K562 (cell line): ENCODE data around the gene LRRC74B. TPM values are rescaled to one million over a fixed set of nuclear protein-coding genes. Genes with fewer than 3 reads are reported as not detected.

Experiments used
- ATAC-seq: fragments of 200-7000 bp; cut with Tn5 transposase; 3 replicates; pipeline ENCODE4 v1.9.1; 2020; ENCODE audit warnings: moderate library complexity
- BruUV-seq: library from RNA; stranded (reverse); fragments of 400-500 nt; replicated peaks from 2 replicates; lab custom pipeline; 2021; lab: Mats Ljungman, UMichigan
- CTCF ChIA-PET: fragments of 300-600 bp; formaldehyde crosslinking; extraction: SDS; loops from one replicate; lab custom pipeline; 2021; ENCODE audit warnings: low intra/inter-chr PET ratio; lab: Yijun Ruan, JAX
- POLR2A ChIA-PET: fragments of 300-600, 350-650 bp; sonication (Branson Sonifier 250); formaldehyde crosslinking; extraction: SDS; loops from one replicate; lab custom pipeline; 2021; ENCODE audit warnings: antibody characterized with exemption, inconsistent platforms; lab: Yijun Ruan, JAX
- DNase-seq, 4 experiments: peaks; one replicate each; pipeline versions ENCODE4 v3.0.0 to v3.0.0-alpha.2; 2011 to 2018; ENCODE audit warnings: low spot score in 3 of 4, mixed read lengths in 3 of 4; ENCODE audit errors: extremely low read depth in 1 of 4
- FAIRE-seq: peaks from 2 replicates; lab custom pipeline; 2011; peaks lifted over from hg19 to GRCh38; lab: Jason Lieb, UNC
- H2AFZ ChIP-seq: 2 replicates; pipeline ENCODE4 v1.6.0; 2011; ENCODE audit warnings: low read depth, low read length, control low read depth, inconsistent platforms
- H3K27ac ChIP-seq: fragments of 200-600 bp; 3 replicates; pipeline ENCODE4 v1.8.0; 2011; ENCODE audit warnings: low read depth, mild to moderate bottlenecking, control low read depth, inconsistent platforms, low read length, moderate library complexity, mixed read lengths; ENCODE audit errors: extremely low read depth
- H3K27me3 ChIP-seq, 2 experiments: fragments of 300-600 bp in 1 of 2; 2 replicates in 1 of 2; 3 replicates in 1 of 2; pipeline versions ENCODE4 v1.6.0 to v1.8.0; 2011; ENCODE audit warnings: inconsistent platforms in 2 of 2, low read length in 2 of 2, mild to moderate bottlenecking in 1 of 2, mixed read lengths in 1 of 2, moderate library complexity in 1 of 2; ENCODE audit not compliant: control insufficient read depth in 2 of 2, insufficient read depth in 2 of 2
- H3K36me3 ChIP-seq: fragments of 300-600 bp; 3 replicates; pipeline ENCODE4 v1.8.0; 2011; ENCODE audit warnings: mild to moderate bottlenecking, low read length, inconsistent platforms; ENCODE audit not compliant: control insufficient read depth, insufficient read depth
- H3K4me1 ChIP-seq, 2 experiments: fragments of 200-600 bp in 1 of 2; replicated peaks in 1 of 2; 2 replicates in 1 of 2; 3 replicates in 1 of 2; pipeline versions ENCODE4 v1.5.1 to v1.8.0; 2011; ENCODE audit warnings: inconsistent platforms in 2 of 2, low read length in 2 of 2, mild to moderate bottlenecking in 1 of 2, mixed read lengths in 1 of 2, moderate library complexity in 1 of 2; ENCODE audit not compliant: control insufficient read depth in 2 of 2, insufficient read depth in 2 of 2
- H3K4me2 ChIP-seq: 2 replicates; pipeline ENCODE4 v1.6.1; 2011; ENCODE audit warnings: low read length, control low read depth, inconsistent platforms, mixed read lengths; ENCODE audit not compliant: insufficient read depth
- H3K4me3 ChIP-seq: fragments of 200-600 bp; sonication (generic), shearing (Covaris generic); 2 replicates; pipeline ENCODE4 v1.5.1; 2016; ENCODE audit warnings: control low read depth, inconsistent platforms
- H3K79me2 ChIP-seq: fragments of 200-600 bp; 3 replicates; pipeline ENCODE4 v1.8.0; 2011; ENCODE audit warnings: low read length, inconsistent platforms; ENCODE audit not compliant: control insufficient read depth, insufficient read depth
- H3K9ac ChIP-seq, 2 experiments: 2 replicates each; pipeline versions ENCODE4 v1.6.0 to v1.6.1; 2011; ENCODE audit warnings: low read depth in 2 of 2, low read length in 2 of 2, control low read depth in 1 of 2, inconsistent platforms in 1 of 2, mild to moderate bottlenecking in 1 of 2, mixed read lengths in 1 of 2; ENCODE audit not compliant: insufficient read depth in 1 of 2
- H3K9me1 ChIP-seq: one replicate; pipeline ENCODE4 v1.6.0; 2011; ENCODE audit warnings: inconsistent platforms, mild to moderate bottlenecking, low read length, moderate library complexity; ENCODE audit not compliant: control insufficient read depth, insufficient read depth
- H3K9me3 ChIP-seq: replicated peaks from 2 replicates; pipeline ENCODE4 v1.5.1; 2011; ENCODE audit warnings: low read depth, low read length, inconsistent platforms; ENCODE audit not compliant: control insufficient read depth, insufficient read depth
- H4K20me1 ChIP-seq: replicated peaks from 2 replicates; pipeline ENCODE4 v1.6.1; 2011; ENCODE audit warnings: low read length, inconsistent platforms, mixed read lengths; ENCODE audit not compliant: control insufficient read depth, insufficient read depth
- ARNT ChIP-seq, 2 experiments: fragments of 450-650 bp; IDR thresholded peaks; 2 replicates each; pipeline ENCODE4 v1.6.1; 2016; ENCODE audit warnings: mild to moderate bottlenecking in 1 of 2
- ATF1 ChIP-seq, 2 experiments: fragments of 450-650 bp in 1 of 2; IDR thresholded peaks; 2 replicates each; pipeline ENCODE4 v1.6.1; 2016; ENCODE audit warnings: missing compliant biosample characterization in 1 of 2, missing genetic modification characterization in 1 of 2
- BCL6 ChIP-seq: fragments of 250-450 bp; sonication (Bioruptor Pico); IDR thresholded peaks from 2 replicates; pipeline ENCODE4 v1.4.0; 2020
- CEBPB ChIP-seq: fragments of 450-650 bp; IDR thresholded peaks from 2 replicates; pipeline ENCODE4 v1.6.1; 2016; ENCODE audit warnings: missing genetic modification characterization, missing compliant biosample characterization
- E2F3 ChIP-seq: fragments of 250-450 bp; sonication (Bioruptor Pico); IDR thresholded peaks from 2 replicates; pipeline ENCODE4 v1.4.0; 2020; ENCODE audit warnings: mild to moderate bottlenecking
- FOXA3 ChIP-seq, 2 experiments: fragments of 450-650 bp in 1 of 2; sonication (generic) in 1 of 2; formaldehyde crosslinking; IDR thresholded peaks in 1 of 2; conservative IDR thresholded peaks in 1 of 2; 2 replicates each; pipeline versions ENCODE4 v1.4.0 to v1.8.0; 2020 to 2022; ENCODE audit warnings: mild to moderate bottlenecking in 2 of 2, missing genetic modification reagents in 1 of 2
- HNRNPL ChIP-seq: fragments of 200-400 bp; formaldehyde crosslinking; IDR thresholded peaks from 2 replicates; pipeline ENCODE4 v1.6.1; 2017; ENCODE audit warnings: low read depth, mild to moderate bottlenecking, low read length
- SRSF1 ChIP-seq: fragments of 200-400 bp; formaldehyde crosslinking; IDR thresholded peaks from 2 replicates; pipeline ENCODE4 v1.6.1; 2017; ENCODE audit warnings: mild to moderate bottlenecking, low read depth, low read length, moderate library complexity
- TAF15 ChIP-seq: fragments of 200-400 bp; formaldehyde crosslinking; IDR thresholded peaks from 2 replicates; pipeline ENCODE4 v1.6.1; 2017; ENCODE audit warnings: mild to moderate bottlenecking, low read depth, low read length, moderate library complexity
- TRIM24 ChIP-seq, 2 experiments: fragments of 450-650 bp; IDR thresholded peaks; 2 replicates each; pipeline ENCODE4 v1.6.1; 2016
- ZBTB8A ChIP-seq: fragments of 450-650 bp; IDR thresholded peaks from 2 replicates; pipeline ENCODE4 v1.6.1; 2018; ENCODE audit warnings: mild to moderate bottlenecking, moderate library complexity; ENCODE audit not compliant: partially characterized antibody
- ZNF174 ChIP-seq: fragments of 250-450 bp; sonication (Bioruptor Pico); IDR thresholded peaks from 2 replicates; pipeline ENCODE4 v1.4.0; 2020; ENCODE audit warnings: mild to moderate bottlenecking
- ZNF57 ChIP-seq: fragments of 450-650 bp; formaldehyde crosslinking; IDR thresholded peaks from 2 replicates; pipeline ENCODE4 v1.4.0; 2020; ENCODE audit warnings: mild to moderate bottlenecking, moderate library complexity
- ZNF707 ChIP-seq: fragments of 250-450 bp; sonication (Bioruptor Pico); conservative IDR thresholded peaks from 2 replicates; pipeline ENCODE4 v1.8.0; 2022; ENCODE audit warnings: inconsistent platforms, mild to moderate bottlenecking, moderate library complexity
- WGBS: fragments of 100-300 bp; shearing (Covaris generic); methylation state at CpG from one replicate; pipeline ENCODE4 v1.1.6; 2016; ENCODE audit warnings: low coverage, mixed read lengths; ENCODE audit not compliant: insufficient coverage; ENCODE audit errors: missing lambda C conversion rate; 5-methylcytosine and 5-hydroxymethylcytosine counted together
- in situ Hi-C: fragments of 300-500 bp; cut with MboI; formaldehyde crosslinking; loops from 4 replicates; pipeline ENCODE4 v1.15.0; 2018; ENCODE audit warnings: inconsistent platforms, mixed read lengths
- intact Hi-C: fragments of 100-400 bp; cut with micrococcal nuclease; formaldehyde crosslinking; loops from 2 replicates; pipeline ENCODE4 v1.14.2; 2022
- polyA plus RNA-seq, 8 experiments: library from polyadenylated mRNA; depleted of rRNA in 4 of 8; stranded (reverse) in 5 of 8; unstranded in 3 of 8; fragments of >200 nt; fragmentation: Nextera tagmentation in 2 of 8; fragmentation: Illumina TruSeq in 1 of 8; extraction: Ambion mirVana in 2 of 8; extraction: Trizol in 1 of 8; gene quantifications; 2 replicates each; pipeline versions ENCODE4 v1.2.1 to v1.2.3, GENCODE V29; 2011 to 2014; ENCODE audit warnings: inconsistent platforms in 1 of 8, missing spikeins in 1 of 8
- total RNA-seq, 7 experiments: library from RNA; depleted of rRNA in 6 of 7; stranded (reverse); fragments of >200 nt in 6 of 7; fragmentation: Illumina TruSeq in 2 of 7; extraction: Trizol in 2 of 7; gene quantifications; 2 replicates each; pipeline versions ENCODE4 v1.2.1 to v1.2.3, GENCODE V29; 2011 to 2021; ENCODE audit warnings: low replicate concordance in 1 of 7
- TF ChIP-seq, protein P1 (sequence below): sonication (generic); formaldehyde crosslinking; IDR thresholded peaks from 2 replicates; pipeline ENCODE4 v1.8.1; 2023; ENCODE audit warnings: mild to moderate bottlenecking, missing genetic modification reagents
- TF ChIP-seq, protein P2 (sequence below): fragments of 450-650 bp; formaldehyde crosslinking; IDR thresholded peaks from 2 replicates; pipeline ENCODE4 v1.4.0; 2020; ENCODE audit warnings: mild to moderate bottlenecking, mixed read lengths
- TF ChIP-seq, protein P3 (sequence below): IDR thresholded peaks from 2 replicates; pipeline ENCODE4 v1.6.1; 2016; ENCODE audit warnings: missing genetic modification characterization, missing compliant biosample characterization

Gene LRRC74B
- total and polyA plus RNA-seq, 9 of the 15 experiments (the other 6 are each of a cell fraction or from before 2014, with no cell fraction given) = not detected

DNA sequence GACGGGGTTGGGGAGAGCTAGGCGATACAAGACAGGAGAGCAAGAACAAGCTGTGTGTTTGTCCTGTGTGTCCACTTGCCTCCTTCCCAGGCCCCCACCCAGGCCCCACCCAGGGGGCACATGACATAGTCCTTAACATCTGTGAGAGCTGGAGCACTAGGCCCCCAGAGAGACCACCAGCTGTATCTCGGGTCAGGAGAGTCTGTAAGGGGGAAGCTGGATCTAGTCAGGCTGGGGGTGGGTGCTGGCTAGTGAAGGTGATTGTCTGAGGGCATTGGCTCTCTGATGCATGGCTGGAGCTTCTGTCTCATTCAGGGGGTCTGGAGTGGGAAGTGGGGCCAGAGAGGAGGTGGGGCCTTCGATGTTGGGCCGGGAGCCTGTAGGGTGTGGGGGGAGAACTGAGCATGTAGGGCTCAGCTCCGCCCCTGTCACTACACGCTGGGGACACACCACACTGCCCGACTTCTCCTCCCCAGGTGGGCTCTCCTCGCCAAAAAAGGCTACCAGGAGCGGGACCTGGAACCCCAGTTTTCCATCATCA lies 30.2 kb upstream of the LRRC74B start:
- H3K27ac ChIP-seq = peak overlapping the region; percentile 67
- H3K9me1 ChIP-seq = peaks cover 3% of the 10 kb centered on the region
- CTCF ChIA-PET = no interaction called here
- H3K4me1 ChIP-seq = peaks cover 31 to 49% of the 10 kb centered on the region in 2 experiments
- H3K9me3 ChIP-seq = no peaks in the 10 kb centered on the region
- peak overlapping the region; percentile 52 to 89 for H3K9ac ChIP-seq
- DNase-seq (peak; percentile 72 to 82 (median 81)), FAIRE-seq (peak; percentile 37), ATAC-seq (peak; percentile 2)
- peaks cover 16% of the 10 kb centered on the region; the same call in 2 of the 3 replicates for H3K79me2 ChIP-seq
- in situ Hi-C loops = no loop called here
- H3K4me2 ChIP-seq = peak overlapping the region; percentile 87
- WGBS = 35% methylated on average over 10 of the region's 10 CpGs
- peaks cover 4% of the 10 kb centered on the region for H4K20me1 ChIP-seq
- H3K36me3 ChIP-seq = no peaks in the 10 kb centered on the region
- POLR2A ChIA-PET = interaction anchor here (0.8 to 13.9 kb wide), 12 partner anchors 14 to 614 kb away, joined by 3 to 333 read pairs (median 6); partner anchors contain the start of genes LRRC74B, SLC7A4, THAP7 and YDJC
- intact Hi-C loops = no loop called here
- peak overlapping the region; percentile 91; the same call in 1 of the 2 replicates for H2AFZ ChIP-seq
- H3K4me3 ChIP-seq = peak overlapping the region; percentile 44
- peaks cover 0 to 7% of the 10 kb centered on the region in 2 experiments; a peak in 2 of 5 replicates for H3K27me3 ChIP-seq
- BruUV-seq = no TSS peak
- TF ChIP-seq FOXA3 (CRISPR knock-in tag; conservative IDR thresholded peaks at IDR 0.05 in 1 of 2, IDR thresholded peaks at IDR 0.05 in 1 of 2) = 0 out of 4 replicates have a peak, but pooled peaks of 1 of the 2 experiments have one; percentile 7
- TF ChIP-seq SRSF1 = no peak
- TF ChIP-seq, protein P1, sequence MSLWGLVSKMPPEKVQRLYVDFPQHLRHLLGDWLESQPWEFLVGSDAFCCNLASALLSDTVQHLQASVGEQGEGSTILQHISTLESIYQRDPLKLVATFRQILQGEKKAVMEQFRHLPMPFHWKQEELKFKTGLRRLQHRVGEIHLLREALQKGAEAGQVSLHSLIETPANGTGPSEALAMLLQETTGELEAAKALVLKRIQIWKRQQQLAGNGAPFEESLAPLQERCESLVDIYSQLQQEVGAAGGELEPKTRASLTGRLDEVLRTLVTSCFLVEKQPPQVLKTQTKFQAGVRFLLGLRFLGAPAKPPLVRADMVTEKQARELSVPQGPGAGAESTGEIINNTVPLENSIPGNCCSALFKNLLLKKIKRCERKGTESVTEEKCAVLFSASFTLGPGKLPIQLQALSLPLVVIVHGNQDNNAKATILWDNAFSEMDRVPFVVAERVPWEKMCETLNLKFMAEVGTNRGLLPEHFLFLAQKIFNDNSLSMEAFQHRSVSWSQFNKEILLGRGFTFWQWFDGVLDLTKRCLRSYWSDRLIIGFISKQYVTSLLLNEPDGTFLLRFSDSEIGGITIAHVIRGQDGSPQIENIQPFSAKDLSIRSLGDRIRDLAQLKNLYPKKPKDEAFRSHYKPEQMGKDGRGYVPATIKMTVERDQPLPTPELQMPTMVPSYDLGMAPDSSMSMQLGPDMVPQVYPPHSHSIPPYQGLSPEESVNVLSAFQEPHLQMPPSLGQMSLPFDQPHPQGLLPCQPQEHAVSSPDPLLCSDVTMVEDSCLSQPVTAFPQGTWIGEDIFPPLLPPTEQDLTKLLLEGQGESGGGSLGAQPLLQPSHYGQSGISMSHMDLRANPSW = peak; percentile 78; the same call in 1 of the 2 replicates
- 0 out of 2 replicates have a peak, but pooled peaks have one; percentile 13 for TF ChIP-seq ZNF57 (CRISPR knock-in tag)
- TF ChIP-seq, protein P2, sequence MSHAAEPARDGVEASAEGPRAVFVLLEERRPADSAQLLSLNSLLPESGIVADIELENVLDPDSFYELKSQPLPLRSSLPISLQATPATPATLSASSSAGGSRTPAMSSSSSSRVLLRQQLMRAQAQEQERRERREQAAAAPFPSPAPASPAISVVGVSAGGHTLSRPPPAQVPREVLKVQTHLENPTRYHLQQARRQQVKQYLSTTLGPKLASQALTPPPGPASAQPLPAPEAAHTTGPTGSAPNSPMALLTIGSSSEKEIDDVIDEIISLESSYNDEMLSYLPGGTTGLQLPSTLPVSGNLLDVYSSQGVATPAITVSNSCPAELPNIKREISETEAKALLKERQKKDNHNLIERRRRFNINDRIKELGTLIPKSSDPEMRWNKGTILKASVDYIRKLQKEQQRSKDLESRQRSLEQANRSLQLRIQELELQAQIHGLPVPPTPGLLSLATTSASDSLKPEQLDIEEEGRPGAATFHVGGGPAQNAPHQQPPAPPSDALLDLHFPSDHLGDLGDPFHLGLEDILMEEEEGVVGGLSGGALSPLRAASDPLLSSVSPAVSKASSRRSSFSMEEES (CRISPR knock-in tag) = 0 out of 2 replicates have a peak, but pooled peaks have one; percentile 8
- TF ChIP-seq E2F3 (CRISPR knock-in tag) = peak; percentile 77; the same call in 1 of the 2 replicates
- no peak for TF ChIP-seq ZNF707
- TF ChIP-seq, protein P3, sequence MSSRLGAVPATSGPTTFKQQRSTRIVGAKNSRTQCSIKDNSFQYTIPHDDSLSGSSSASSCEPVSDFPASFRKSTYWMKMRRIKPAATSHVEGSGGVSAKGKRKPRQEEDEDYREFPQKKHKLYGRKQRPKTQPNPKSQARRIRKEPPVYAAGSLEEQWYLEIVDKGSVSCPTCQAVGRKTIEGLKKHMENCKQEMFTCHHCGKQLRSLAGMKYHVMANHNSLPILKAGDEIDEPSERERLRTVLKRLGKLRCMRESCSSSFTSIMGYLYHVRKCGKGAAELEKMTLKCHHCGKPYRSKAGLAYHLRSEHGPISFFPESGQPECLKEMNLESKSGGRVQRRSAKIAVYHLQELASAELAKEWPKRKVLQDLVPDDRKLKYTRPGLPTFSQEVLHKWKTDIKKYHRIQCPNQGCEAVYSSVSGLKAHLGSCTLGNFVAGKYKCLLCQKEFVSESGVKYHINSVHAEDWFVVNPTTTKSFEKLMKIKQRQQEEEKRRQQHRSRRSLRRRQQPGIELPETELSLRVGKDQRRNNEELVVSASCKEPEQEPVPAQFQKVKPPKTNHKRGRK = no peak
- no peak for TF ChIP-seq TAF15
- TF ChIP-seq HNRNPL = no peak
- TF ChIP-seq BCL6 (CRISPR knock-in tag) = peak; percentile 67; the same call in 1 of the 2 replicates
- no peak for TF ChIP-seq ATF1 (CRISPR knock-in tag; IDR thresholded peaks at IDR 0.05)
- no peak for TF ChIP-seq ATF1 (tag; IDR thresholded peaks at IDR 0.05)
- TF ChIP-seq ARNT (IDR thresholded peaks at IDR 0.05) = no peak
- 0 out of 2 replicates have a peak, but pooled peaks have one; percentile 46 for TF ChIP-seq ZNF174
- TF ChIP-seq CEBPB (tag) = no peak
- no peak for TF ChIP-seq TRIM24 (IDR thresholded peaks at IDR 0.05)
- TF ChIP-seq ZBTB8A = no peak
